SJCRH30 (cell line): Measurements from ENCODE around the gene MCM7. TPM values are rescaled to one million over a fixed set of nuclear protein-coding genes. Genes with fewer than 3 reads are reported as not detected.
A peak's percentile ranks its signal among the peaks of the same experiment; 100 is the strongest.
"Not testable (repeated sequence)": the region's sequence is repeated elsewhere in the genome, so short reads cannot be mapped to it uniquely, and the experiment has no call there.

Experiments used
- DNase-seq, 2 experiments: peaks; one replicate each; pipeline ENCODE4 v3.0.0-alpha.2; 2015 to 2020
- H3K27ac ChIP-seq: fragments of 250-450 bp; sonication (Bioruptor Pico); 2 replicates; pipeline ENCODE4 v1.5.1; 2020; ENCODE audit warnings: mild to moderate bottlenecking, moderate library complexity
- H3K27me3 ChIP-seq: fragments of 250-450 bp; sonication (Bioruptor Pico); 2 replicates; pipeline ENCODE4 v1.5.1; 2020; ENCODE audit warnings: mild to moderate bottlenecking, moderate library complexity
- H3K36me3 ChIP-seq: fragments of 250-450 bp; sonication (Bioruptor Pico); 2 replicates; pipeline ENCODE4 v1.5.1; 2020; ENCODE audit warnings: mild to moderate bottlenecking, moderate library complexity
- H3K4me1 ChIP-seq: fragments of 250-450 bp; sonication (Bioruptor Pico); 2 replicates; pipeline ENCODE4 v1.5.1; 2020; ENCODE audit warnings: mild to moderate bottlenecking, moderate library complexity
- H3K4me3 ChIP-seq: fragments of 250-450 bp; sonication (Bioruptor Pico); 2 replicates; pipeline ENCODE4 v1.5.1; 2020; ENCODE audit warnings: mild to moderate bottlenecking, moderate library complexity
- H3K9me3 ChIP-seq: fragments of 250-450 bp; sonication (Bioruptor Pico); replicated peaks from 2 replicates; pipeline ENCODE4 v1.5.1; 2020; ENCODE audit warnings: mild to moderate bottlenecking, moderate library complexity
- total RNA-seq: library from RNA; depleted of rRNA; stranded (reverse); fragments of >200 nt; shearing (Covaris generic); gene quantifications from 2 replicates; pipeline ENCODE4 v1.2.3, GENCODE V29; 2014; rRNA removed

The MCM7 gene
- 332 and 353 TPM in 2 replicates for total RNA-seq

GRCh38 chr7:100101016-100101862 lies at the start of gene MCM7, which contains the start of gene AP4M1:
MCM7 (minus strand) TSS chr7:100101397; CDS start chr7:100101294, 103 bp downstream.
AP4M1 (plus strand) TSS chr7:100101643; CDS start chr7:100101715, 72 bp downstream.
- H3K36me3 ChIP-seq, result peaks cover 43% of the 10 kb centered on the region
- no peaks in the 10 kb centered on the region for H3K4me1 ChIP-seq
- peak; percentile 99 for DNase-seq
- peak within 1 kb of the TSS; percentile 98 for H3K27ac ChIP-seq
- H3K4me3 ChIP-seq, result peak within 1 kb of the TSS; percentile 93
- H3K9me3 ChIP-seq, result no peaks in the 10 kb centered on the region
- no peaks in the 10 kb centered on the region for H3K27me3 ChIP-seq

- Histone ChIP-seq H3K9me3 (no peaks in the 10 kb centered on the region), H3K4me3 (peak within 1 kb of the TSS; percentile 76), H3K36me3 (no peaks in the 10 kb centered on the region), H3K27ac (peak within 1 kb of the TSS; percentile 30), H3K27me3 (no peaks in the 10 kb centered on the region), H3K4me1 (no peaks in the 10 kb centered on the region)
- DNase-seq, result peak; percentile 100
Measured at GRCh38 chr7:100148559-100149328, 47.5 kb upstream of the MCM7 start, which contains the start of gene LAMTOR4. LAMTOR4 (plus strand) TSS chr7:100148918; CDS start chr7:100148973, 55 bp downstream.

DNA sequence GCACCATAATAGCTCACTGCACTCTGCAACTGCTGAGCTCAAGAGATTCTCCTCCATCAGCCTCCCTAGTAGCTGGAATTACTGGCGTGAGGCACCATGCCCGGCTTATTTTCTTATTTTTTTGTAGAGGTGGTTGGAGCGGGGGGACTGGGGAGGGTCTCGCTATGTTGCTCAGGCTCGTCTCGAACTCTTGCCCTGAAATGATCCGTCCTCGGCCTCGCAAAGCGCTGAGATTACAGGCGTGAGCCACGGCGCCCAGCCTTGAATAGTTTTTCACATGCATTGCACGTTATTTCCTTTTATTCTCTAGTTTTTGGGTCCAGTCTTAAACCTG lies 47.0 kb upstream of the MCM7 start:
- DNase-seq, result no peak
- Histone ChIP-seq H3K27ac (no peak overlapping the region; the same call in 1 of the 2 replicates), H3K4me1 (no peaks in the 10 kb centered on the region), H3K4me3 (peak overlapping the region; percentile 76), H3K9me3 (no peaks in the 10 kb centered on the region), H3K36me3 (no peaks in the 10 kb centered on the region), H3K27me3 (no peaks in the 10 kb centered on the region)

DNA sequence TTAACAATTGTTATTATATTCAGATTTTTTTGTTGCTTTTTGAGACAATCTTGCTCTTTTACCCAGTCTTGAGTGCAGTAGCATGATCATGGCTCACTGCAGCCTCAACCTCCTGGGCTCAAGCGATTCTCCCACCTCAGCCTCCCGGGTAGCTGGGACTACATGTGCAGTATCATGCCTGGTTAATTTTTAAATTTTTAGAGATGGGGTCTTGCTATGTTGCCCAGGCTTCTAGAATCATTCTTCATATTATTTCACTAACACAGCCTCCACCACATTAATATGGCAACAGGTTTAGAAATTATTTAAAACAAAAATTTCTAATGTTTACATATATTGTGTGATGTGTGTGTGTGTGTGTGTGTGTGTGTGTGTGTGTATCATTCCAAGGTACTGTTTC lies 46.1 kb upstream of the MCM7 start:
- Histone ChIP-seq H3K9me3 (no peaks in the 10 kb centered on the region), H3K4me1 (no peaks in the 10 kb centered on the region), H3K36me3 (no peaks in the 10 kb centered on the region), H3K27me3 (no peaks in the 10 kb centered on the region; the same call in 1 of the 2 replicates), H3K4me3 (no peak overlapping the region), H3K27ac (no peak overlapping the region)
- DNase-seq, result no peak

DNA sequence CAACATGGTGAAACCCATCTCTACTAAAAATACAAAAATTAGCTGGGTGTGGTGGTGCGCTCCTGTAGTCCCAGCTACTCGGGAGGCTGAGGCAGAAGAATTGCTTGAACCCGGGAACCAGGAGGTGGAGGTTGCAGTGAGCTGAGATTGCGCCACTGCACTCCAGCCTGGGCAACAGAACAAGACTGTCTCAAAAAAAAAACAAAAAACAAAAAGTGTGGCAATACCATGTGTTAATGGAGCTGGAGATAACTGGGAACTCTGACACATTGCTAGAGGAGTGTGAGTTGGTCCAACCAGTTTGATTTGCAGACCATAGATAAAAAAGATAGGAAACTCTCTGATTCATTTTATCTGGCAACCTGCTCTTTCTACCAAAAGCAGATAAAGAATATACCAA lies 45.2 kb upstream of the MCM7 start:
- not testable (repeated sequence) for DNase-seq, H3K4me3 ChIP-seq, H3K27ac ChIP-seq, H3K4me1 ChIP-seq, H3K27me3 ChIP-seq, H3K9me3 ChIP-seq, H3K36me3 ChIP-seq

DNA sequence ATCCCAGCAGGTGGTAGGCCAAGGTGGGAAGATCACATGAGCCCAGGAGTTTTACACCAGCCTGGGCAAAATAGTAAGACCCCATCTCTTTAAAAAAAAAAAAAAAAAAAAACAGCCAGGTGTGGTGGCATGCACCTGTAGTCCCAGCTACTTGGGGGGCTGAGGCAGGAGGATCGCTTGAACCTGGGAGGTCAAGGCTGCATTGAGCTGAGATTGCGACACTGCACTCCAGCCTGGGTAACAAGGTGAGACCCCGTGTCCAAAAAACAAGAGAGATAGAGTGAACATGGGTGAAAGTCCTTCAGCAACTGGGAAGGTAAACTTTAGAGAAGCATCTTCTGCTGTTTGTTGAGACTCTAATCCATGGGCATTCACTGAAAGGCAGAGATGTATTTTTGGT lies 41.3 kb upstream of the MCM7 start:
- no peaks in the 10 kb centered on the region for H3K36me3 ChIP-seq
- H3K4me1 ChIP-seq, result no peaks in the 10 kb centered on the region
- no peak for DNase-seq
- H3K27me3 ChIP-seq, result no peaks in the 10 kb centered on the region; the same call in 1 of the 2 replicates
- H3K9me3 ChIP-seq, result no peaks in the 10 kb centered on the region
- H3K27ac ChIP-seq, result no peak overlapping the region
- H3K4me3 ChIP-seq, result no peak overlapping the region

DNA sequence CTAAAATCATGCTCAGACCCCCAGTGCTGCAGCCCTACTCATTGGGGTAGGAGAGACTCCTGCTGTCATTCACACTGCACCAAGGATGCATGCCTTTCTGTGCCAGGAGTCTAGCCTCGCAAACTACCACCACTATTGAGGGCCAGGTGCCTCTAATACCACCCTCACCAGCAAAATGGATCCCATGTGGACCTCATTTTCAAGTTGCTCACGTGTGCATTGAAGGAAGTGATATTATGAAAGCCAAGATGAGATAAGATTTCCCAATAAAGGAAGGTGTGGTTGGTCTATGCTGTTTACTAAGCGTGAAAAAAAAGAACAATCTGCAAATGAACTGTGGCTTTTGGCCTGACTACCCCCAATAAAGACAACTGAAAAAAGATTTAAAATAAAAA lies 40.4 kb upstream of the MCM7 start:
- DNase-seq, result no peak
- Histone ChIP-seq H3K9me3 (no peaks in the 10 kb centered on the region), H3K27ac (no peak overlapping the region), H3K4me1 (no peaks in the 10 kb centered on the region), H3K36me3 (no peaks in the 10 kb centered on the region), H3K27me3 (no peaks in the 10 kb centered on the region; the same call in 1 of the 2 replicates), H3K4me3 (no peak overlapping the region)

GRCh38 chr7:100137851-100138760 lies 36.9 kb upstream of the MCM7 start:
- Histone ChIP-seq H3K4me1 (no peaks in the 10 kb centered on the region), H3K27me3 (peaks cover 2% of the 10 kb centered on the region; the same call in 1 of the 2 replicates), H3K4me3 (no peak overlapping the region), H3K9me3 (no peaks in the 10 kb centered on the region), H3K27ac (no peak overlapping the region), H3K36me3 (no peaks in the 10 kb centered on the region)
- DNase-seq, result no peak

- DNase-seq, result peak; percentile 77 to 88
- H3K27me3 ChIP-seq, result peaks cover 6% of the 10 kb centered on the region; the same call in 1 of the 2 replicates
- no peak overlapping the region for H3K4me3 ChIP-seq
- no peaks in the 10 kb centered on the region for H3K36me3 ChIP-seq
- H3K4me1 ChIP-seq, result no peaks in the 10 kb centered on the region
- no peak overlapping the region for H3K27ac ChIP-seq
- no peaks in the 10 kb centered on the region for H3K9me3 ChIP-seq
Measured at GRCh38 chr7:100132697-100133151, 31.5 kb upstream of the MCM7 start.

GRCh38 chr7:100132126-100132525 lies 30.9 kb upstream of the MCM7 start:
- Histone ChIP-seq H3K9me3 (no peaks in the 10 kb centered on the region), H3K27ac (no peak overlapping the region), H3K4me1 (no peaks in the 10 kb centered on the region), H3K27me3 (peaks cover 6% of the 10 kb centered on the region; the same call in 1 of the 2 replicates), H3K36me3 (no peaks in the 10 kb centered on the region), H3K4me3 (no peak overlapping the region)
- no peak for DNase-seq

DNA sequence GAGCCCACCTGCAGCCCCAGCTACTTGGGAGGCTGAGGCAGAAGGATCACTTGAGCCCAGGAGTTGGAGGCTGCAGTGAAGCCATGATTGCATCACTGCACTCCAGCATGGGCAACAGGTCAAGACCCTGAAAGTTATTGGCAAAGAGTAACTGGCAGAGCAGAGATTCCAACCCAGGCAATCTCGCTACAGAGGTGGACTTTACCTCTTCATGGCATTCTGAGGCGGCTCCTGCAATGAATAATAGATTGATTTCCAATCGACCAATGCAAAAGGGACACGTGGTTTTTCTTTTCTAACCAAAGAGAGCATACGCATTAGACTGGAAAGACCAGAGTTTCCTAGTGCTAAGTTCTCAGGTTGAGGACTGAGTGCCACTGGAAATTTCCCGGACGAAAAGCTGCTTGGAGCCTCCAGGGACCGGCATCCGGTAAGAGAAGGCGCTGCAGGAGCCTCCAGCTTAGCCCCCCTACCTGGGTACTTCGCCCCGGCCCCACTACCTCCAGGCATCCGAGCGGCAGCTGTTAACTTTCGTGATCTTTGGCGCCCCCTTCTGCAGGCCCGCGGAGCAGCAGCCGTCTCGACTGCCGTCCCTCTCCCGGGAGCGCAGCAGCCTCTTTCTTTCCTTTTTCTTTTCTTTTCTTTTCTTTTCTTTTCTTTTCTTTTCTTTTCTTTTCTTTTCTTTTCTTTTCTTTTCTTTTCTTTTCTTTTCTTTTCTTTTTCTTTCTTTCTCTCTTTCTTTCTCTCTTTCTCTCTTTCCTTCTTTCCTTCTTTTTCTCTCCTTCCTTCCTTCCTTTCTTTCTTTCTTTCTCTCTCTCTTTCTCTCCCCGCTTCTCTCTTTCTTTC lies 29.6 kb upstream of the MCM7 start:
- no peak overlapping the region for H3K4me3 ChIP-seq
- peak; percentile 76 to 84 for DNase-seq

DNA sequence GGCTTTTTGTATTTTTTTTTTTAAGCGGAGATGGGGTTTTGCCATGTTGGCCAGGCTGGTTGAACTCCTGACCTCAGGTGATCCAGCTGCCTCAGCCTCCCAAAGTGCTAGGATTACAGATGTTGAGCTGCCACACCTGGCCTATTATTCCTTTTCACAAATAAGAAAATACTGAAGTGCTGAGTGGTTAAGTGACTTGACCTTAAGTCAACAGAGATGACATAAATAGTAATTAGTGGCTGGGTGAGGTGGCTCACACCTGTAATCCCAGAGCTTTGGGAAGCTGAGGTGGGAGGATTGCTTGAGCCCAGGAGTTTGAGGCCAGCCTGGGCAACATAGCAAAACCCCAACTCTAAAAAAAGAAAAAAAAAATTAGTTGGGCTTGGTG lies 29.0 kb upstream of the MCM7 start:
- H3K36me3 ChIP-seq, DNase-seq, H3K9me3 ChIP-seq, H3K27ac ChIP-seq, H3K4me1 ChIP-seq, H3K4me3 ChIP-seq, H3K27me3 ChIP-seq: not testable (repeated sequence)

More for the DNA sequence above, 29.6 kb upstream of the MCM7 start:
- Histone ChIP-seq H3K36me3 (no peaks in the 10 kb centered on the region), H3K4me1 (no peaks in the 10 kb centered on the region), H3K9me3 (no peaks in the 10 kb centered on the region), H3K27me3 (peaks cover 6% of the 10 kb centered on the region; the same call in 1 of the 2 replicates), H3K27ac (no peak overlapping the region)

DNA sequence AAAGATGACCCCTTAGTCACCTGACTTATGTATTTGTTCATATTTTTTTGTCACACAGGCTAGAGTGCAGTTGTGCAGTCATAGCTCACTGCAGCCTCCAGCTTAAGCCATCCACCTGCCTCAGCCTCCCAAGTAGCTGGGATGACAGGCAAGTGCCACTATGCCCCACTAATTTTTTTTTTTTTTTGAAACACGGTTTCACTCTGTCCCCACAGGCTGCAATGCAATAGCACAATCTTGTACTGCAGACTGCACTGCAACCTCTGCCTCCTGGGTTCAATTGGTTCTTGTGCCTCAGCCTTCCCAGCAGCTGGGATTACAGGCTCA lies 27.4 kb upstream of the MCM7 start:
- H3K27ac ChIP-seq, result no peak overlapping the region
- H3K4me3 ChIP-seq, result no peak overlapping the region; the same call in 1 of the 2 replicates
- DNase-seq, result no peak
- no peaks in the 10 kb centered on the region for H3K9me3 ChIP-seq
- H3K27me3 ChIP-seq, result peaks cover 6% of the 10 kb centered on the region; the same call in 1 of the 2 replicates
- no peaks in the 10 kb centered on the region for H3K4me1 ChIP-seq
- no peaks in the 10 kb centered on the region for H3K36me3 ChIP-seq
